Measurements from ENCODE around the gene MICOS13.
A peak's percentile ranks its signal among the peaks of the same experiment; 100 is the strongest.

Gene MICOS13

GRCh38 chr19:5686647-5687359 is 6.5 kb upstream of the MICOS13 start:
- peak; percentile 84 for DNase-seq

DNA sequence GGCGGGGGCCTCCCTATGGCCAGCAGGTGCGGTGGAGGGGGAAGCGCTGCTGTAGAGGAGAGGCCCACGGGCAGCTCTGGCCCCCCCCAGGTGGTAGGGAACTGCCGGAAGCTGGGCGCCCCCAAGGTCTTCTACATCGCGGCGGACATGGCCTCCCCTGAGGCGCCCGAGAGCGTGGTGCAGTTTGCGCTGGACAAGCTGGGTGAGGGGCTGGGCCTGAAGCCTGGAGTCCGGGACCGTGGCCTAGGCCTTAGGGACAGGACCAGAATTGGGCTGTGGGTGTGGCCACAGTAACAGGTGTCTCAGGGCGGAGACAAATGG is 6.0 kb upstream of the MICOS13 start:
- no peak for DNase-seq

- no peak for DNase-seq
Observed at GRCh38 chr19:5684694-5685430, 4.5 kb upstream of the MICOS13 start.

GRCh38 chr19:5683177-5683886 is 3.0 kb upstream of the MICOS13 start:
- no peak for DNase-seq

DNA sequence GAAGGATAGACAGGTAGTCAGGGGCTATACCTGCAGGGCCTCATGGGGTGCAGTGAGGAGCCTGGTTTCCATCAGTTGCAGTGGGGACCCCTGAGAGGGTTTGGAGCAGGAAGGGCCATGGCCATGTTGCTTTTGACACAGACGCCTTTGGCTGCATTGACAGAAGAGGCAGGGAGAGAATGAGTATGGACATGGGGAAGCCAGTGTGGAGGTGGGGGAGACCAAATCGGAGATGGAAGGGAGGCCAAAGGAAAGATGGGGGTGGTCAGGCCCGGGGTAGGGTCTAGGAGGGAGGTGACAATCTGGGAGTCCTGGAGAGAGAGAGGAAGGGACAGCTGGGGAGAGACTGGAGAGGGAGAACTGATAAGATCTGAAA is 1.8 kb upstream of the MICOS13 start:
- no peak for DNase-seq

DNA sequence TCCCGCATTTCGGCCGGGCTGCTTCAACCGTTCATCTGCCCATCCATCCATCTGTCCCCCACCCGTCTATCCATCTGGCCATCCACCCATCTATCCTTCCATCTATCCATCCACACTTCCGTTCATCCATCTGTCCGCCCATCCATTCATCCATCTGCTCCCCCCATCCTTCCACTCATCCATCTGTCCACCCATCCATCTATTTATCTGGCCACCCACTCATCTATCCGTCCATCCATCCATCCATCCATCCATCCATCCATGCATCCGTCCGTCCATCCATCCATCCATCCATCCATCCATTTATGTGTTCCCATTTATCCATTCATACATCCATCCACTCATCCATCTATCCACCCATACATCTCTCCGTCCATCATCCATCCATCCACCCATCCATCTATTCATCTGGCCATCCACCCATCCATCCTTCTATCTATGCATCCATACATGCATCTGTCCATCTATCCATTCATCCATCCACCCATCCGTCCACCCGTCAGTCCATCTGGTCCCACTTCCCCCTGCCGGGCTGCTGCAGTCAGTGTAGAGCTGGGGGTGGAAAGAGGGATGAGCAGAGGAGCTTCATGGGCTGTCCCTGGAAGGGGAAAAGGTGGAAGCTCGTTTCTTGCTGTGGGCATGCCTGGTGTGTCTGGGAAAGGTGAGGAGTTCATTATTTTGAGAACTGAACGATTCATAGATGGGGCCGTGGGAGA is 1.2 kb upstream of the MICOS13 start:
- DNase-seq: no peak

- DNase-seq: no peak
Observed at GRCh38 chr19:5680084-5680436, 256 bp downstream of the MICOS13 start.

- no peak for DNase-seq
Observed at GRCh38 chr19:5679289-5680083, 830 bp downstream of the MICOS13 start.

DNA sequence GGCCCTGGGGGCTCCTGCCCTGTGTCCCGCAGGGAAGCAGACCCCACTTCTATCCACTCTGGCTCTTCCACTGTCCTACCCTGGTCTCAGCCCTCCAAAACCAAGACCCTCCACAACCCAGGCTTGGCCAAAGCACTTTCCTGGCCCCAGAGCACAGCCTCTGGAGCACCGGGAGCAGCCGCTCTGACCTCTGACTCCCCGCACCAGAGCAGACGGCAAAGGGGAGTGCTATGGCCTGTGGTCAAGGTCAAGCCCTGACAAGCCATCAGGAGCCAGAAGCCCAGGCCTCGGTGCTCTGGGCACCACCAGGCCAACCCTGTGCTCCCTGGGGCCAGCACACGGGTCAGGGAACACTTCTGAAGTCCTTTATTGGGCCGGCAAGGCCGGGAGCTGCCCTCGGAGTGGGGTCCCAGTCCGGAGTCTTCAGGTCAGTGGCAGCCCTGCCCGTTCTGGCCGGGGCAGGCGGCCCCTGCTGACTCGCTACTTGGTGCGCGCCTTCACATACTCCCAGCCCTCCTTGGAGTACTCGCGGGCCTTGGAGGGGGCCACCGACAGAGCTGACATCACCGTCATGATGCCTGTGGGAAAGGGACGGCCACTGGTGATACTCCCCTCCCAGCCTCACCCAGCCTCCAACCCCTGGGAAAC is 2.1 kb downstream of the MICOS13 start:
- no peak for DNase-seq

DNA sequence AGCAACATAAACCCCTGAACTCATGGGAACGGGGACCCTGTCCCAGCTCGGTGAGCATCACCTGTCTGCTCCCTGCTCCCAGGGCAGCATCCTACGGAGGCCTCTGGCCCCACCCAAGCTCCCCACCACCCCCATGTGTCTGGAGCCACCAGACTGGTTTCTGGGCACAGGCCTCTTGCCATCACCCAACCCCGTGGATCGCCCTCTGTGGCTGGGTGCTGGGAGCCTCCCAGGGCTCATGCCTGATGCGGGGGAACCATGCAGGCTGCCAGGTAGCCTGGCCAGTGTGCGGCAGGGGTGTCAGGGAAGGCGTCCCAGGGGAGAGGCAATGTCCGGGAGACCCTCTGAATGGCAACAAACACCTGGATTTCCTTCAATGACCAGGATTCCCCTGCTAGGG is 2.7 kb downstream of the MICOS13 start:
- no peak for DNase-seq

DNA sequence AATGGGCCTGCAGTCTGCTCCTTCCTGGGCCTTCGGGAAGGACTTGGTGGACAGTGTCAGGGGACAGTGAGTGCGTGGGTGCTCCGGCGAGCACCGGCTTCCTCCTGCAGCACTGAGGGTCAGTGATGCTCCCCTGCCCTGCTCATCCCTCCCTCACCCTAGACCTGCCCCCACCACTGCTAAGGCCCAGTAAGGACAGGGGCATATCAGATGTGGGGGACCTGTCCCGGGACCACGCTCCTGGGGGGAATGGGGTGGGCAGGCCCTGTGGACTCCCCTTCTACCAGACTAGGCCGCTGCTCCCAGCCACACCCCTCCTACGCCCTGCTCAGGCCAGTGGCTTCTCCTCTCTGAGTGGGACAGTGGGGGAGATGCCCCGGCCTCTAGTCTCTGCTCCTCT is 3.2 kb downstream of the MICOS13 start:
- no peak for DNase-seq

DNA sequence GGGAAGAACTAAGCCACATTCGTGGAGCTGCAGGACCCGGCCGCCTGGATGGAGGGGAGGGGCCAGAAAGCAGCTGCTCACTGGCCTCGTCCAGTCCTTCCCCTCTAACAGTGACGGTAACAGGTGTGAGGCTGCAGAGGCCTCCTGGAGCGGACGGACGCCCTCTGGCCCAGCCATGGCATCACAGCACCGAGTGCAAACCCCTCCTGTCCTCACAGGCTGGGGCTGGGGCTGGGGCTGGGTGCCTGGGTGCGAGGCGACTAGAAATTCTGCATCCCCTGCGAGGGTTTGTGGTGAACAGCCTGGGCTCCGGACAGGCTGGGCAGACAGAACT is 3.6 kb downstream of the MICOS13 start:
- no peak for DNase-seq

GRCh38 chr19:5676105-5676771 is 4.1 kb downstream of the MICOS13 start:
- no peak for DNase-seq

DNA sequence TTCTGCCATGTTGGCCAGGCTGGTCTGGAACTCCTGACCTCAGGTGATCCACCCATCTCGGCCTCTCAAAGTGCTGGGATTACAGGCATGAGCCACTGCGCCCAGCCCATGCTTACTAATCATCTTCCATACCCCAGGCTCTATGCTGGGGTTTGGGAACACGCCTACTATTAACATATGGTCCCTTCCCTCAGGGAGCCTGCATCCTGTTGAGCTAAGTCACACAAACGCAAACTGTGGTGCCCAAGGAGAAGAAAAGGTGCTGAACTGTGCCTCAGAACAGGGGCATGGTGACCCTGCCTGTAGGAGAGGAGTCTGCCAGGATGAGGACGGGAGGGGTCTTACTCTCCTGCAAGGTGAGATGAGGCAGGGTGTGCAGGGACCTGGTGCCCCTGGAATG is 5.6 kb downstream of the MICOS13 start:
- DNase-seq: no peak

DNA sequence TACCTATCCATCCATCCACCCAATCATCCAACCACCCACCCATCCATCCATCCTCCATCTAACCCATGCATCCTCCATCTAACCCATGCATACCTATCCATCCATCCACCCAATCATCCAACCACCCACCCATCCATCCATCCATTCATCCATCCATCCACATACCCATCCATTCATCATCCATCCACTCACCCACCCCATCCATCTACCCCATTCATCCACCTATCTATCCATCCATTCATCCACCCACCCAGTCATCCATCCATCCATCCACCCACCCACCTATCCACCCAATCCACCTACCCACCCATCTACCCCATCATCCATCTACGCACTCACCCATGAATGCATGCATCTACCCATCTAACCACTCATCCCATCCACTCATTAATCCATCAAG is 6.6 kb downstream of the MICOS13 start:
- no peak for DNase-seq

- DNase-seq: no peak
Observed at GRCh38 chr19:5672708-5673459, 7.4 kb downstream of the MICOS13 start.

DNA sequence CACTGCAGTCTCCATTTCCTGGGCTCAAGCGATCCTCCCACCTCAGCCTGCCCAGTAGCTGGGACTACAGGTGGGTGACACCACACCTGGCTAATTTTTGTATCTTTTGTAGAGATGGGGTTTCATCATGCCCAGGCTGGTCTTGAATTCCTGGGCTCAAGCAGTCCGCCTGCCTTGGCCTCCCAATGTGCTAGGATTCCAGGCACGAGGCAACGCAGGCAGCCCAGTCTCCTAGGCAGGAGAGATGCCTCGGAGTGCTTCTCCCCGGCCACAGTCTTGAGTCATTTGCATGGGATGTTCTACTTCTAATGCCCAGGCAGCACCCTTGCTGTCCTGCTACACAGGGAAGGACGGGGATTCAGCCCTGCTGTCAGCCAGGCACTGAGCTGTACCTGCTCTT is 8.7 kb downstream of the MICOS13 start:
- DNase-seq: no peak

GRCh38 chr19:5669212-5669611 is 11.1 kb downstream of the MICOS13 start:
- DNase-seq: no peak

DNA sequence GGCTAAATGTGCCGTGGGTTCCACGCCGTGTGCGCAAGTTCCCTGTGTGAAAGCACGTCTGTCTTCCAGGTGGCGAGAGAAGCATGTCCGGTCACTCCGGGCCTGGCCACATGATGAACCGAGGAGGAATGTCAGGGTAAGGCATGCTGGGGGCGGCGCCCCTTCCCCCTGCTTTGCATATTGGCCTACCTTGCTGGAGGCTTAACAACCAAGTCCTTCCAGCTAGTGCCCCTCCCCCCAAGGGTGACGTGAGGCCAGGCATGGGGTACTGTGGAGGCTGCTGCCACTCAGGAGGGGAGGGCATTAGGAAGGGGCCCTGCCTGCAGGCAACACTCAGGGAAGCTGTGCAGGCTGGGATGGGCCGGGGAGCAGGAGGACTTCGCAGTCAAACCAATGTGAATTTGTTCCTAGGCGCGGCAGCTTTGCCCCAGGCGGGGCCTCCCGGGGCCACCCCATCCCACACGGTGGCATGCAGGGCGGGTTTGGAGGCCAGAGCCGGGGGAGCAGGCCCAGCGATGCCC is 12.5 kb downstream of the MICOS13 start:
- DNase-seq: no peak

DNA sequence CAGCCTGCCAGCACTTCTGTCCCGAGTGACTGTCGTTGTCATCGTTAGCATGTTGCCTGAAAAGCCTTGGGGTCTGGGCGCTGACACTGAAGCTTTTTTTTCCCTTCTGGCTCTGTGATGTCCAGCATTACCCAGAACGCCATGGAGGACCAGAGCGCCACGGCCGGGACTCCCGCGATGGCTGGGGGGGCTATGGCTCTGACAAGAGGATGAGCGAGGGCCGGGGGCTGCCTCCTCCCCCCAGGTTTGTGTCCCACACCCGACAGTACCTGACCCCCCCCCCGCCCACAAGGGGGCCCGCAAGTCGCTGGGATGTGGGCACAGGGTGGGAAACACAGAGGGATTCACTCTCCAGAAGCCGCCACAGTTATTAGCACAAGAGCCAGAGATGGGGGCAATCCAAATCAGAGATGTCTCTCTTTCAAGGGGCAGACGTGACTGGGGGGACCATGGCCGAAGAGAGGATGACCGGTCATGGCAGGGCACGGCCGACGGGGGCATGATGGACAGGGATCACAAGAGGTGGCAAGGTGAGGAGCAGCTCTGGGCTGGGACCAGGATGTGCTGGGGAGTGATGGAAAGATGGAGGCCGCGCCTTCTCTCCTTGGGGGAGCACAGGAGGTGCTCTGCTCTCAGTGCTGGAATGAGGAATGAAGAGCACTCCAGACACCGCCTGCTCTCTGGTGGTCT is 13.2 kb downstream of the MICOS13 start:
- no peak for DNase-seq

All from KG1 (cell line).